ENCODE measurements around the gene DUOX2.
"Not testable (repeated sequence)": the region's sequence is repeated elsewhere in the genome, so short reads cannot be mapped to it uniquely, and the experiment has no call there.

DUOX2 gene

GRCh38 chr15:45118131-45118588 is 4.2 kb upstream of the DUOX2 start:
- DNase-seq: peak; percentile 94

GRCh38 chr15:45117308-45118130 is 3.5 kb upstream of the DUOX2 start:
- DNase-seq: no peak

- DNase-seq: no peak
Observed at GRCh38 chr15:45116482-45117307, 2.7 kb upstream of the DUOX2 start.

- no peak for DNase-seq
Observed at GRCh38 chr15:45116006-45116481, 2.1 kb upstream of the DUOX2 start.

GRCh38 chr15:45115312-45115820 is 1.4 kb upstream of the DUOX2 start:
- no peak for DNase-seq

- DNase-seq: no peak
Observed at GRCh38 chr15:45114751-45115085, 746 bp upstream of the DUOX2 start.

GRCh38 chr15:45113380-45113990 is 487 bp downstream of the DUOX2 start:
- no peak for DNase-seq

- DNase-seq: no peak
Observed at GRCh38 chr15:45112591-45113379, 1.2 kb downstream of the DUOX2 start.

GRCh38 chr15:45112143-45112590 is 1.8 kb downstream of the DUOX2 start:
- no peak for DNase-seq

- DNase-seq: no peak
Observed at GRCh38 chr15:45111390-45112142, 2.4 kb downstream of the DUOX2 start.

- no peak for DNase-seq
Observed at GRCh38 chr15:45110256-45110820, 3.6 kb downstream of the DUOX2 start.

GRCh38 chr15:45107941-45108630 is 5.9 kb downstream of the DUOX2 start:
- DNase-seq: no peak

- no peak for DNase-seq
Observed at GRCh38 chr15:45106002-45106790, 7.8 kb downstream of the DUOX2 start.

- DNase-seq: no peak
Observed at GRCh38 chr15:45105586-45105985, 8.4 kb downstream of the DUOX2 start.

- DNase-seq: not testable (repeated sequence)
Observed at GRCh38 chr15:45104170-45104569, 9.8 kb downstream of the DUOX2 start.

GRCh38 chr15:45102226-45102625 is 11.7 kb downstream of the DUOX2 start:
- DNase-seq: no peak

GRCh38 chr15:45101749-45102148 is 12.2 kb downstream of the DUOX2 start:
- no peak for DNase-seq

GRCh38 chr15:45100884-45101625 is 12.9 kb downstream of the DUOX2 start:
- DNase-seq: no peak

All from OCI-M1 (cell line).